NCI-H1105 (cell line): ENCODE results near the gene GPR183.

Experiments used
- DNase-seq: peaks from one replicate; lab custom pipeline; 2025; lab: John Stamatoyannopoulos, UW

The GPR183 gene, protein sequence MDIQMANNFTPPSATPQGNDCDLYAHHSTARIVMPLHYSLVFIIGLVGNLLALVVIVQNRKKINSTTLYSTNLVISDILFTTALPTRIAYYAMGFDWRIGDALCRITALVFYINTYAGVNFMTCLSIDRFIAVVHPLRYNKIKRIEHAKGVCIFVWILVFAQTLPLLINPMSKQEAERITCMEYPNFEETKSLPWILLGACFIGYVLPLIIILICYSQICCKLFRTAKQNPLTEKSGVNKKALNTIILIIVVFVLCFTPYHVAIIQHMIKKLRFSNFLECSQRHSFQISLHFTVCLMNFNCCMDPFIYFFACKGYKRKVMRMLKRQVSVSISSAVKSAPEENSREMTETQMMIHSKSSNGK

DNA sequence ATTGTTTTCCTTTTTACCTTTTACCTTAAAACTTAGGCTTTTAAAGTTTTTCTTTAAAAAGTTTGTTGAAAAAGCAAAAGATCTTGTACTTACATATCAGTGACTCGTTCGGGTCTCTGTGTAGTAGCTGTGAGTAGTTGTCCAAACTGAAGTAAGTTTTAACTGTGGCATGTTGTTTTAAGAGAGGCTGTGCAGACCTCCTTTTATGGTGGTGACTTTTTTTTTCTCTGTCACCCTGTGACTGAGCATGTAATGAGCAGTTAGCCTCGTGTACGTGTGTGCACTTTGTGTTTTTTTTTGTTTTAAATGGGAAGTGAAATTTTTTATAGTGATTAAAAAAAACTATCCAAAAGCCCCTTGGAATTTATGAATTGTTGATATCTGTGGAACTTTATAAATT, at the start of gene GPR183:
Gene GPR183 (minus strand): TSS at position 153 of the 400 bp plus-strand sequence. CDS start 11,254 bp downstream, outside the sequence.
- no peak for DNase-seq

DNA sequence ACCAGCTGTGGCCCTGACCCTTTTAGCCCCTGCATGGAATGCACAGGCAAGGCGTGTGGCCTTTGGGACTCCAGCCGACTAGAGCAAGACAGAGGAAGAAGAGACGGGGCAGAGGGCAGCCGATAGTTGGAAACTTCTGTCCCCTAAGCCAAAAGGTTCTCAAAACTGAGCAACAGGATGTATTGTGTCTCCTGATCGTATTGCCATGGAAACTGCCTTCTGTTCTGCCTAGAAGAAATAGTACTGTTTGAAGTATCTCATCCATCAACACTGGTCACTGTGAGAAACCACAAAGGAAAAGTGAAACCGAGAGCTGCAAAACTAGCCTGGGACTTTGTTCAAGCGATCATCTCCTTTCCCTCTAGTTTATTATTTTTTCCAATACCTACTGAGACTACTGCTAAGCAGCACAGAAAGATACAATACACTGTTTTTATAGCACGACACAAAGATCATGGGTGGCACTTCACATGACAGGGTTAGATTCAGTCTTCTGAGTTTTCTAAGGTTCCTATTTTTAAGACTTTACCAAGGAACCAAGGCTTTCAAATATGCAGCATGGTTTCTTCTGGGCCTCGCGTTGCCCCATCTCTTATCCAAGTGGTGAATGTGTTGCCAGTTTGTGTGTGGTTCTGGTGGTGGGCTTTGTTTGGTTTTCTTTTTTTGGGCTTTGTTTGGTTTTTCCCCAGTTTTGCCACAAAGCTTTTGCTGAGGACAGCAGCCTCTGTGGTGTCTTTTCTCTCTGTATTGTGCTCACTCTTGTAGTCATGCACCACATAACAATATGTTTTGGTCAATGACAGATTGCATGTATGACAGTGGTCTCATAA, 49.3 kb upstream of the GPR183 start:
- DNase-seq, result no peak

DNA sequence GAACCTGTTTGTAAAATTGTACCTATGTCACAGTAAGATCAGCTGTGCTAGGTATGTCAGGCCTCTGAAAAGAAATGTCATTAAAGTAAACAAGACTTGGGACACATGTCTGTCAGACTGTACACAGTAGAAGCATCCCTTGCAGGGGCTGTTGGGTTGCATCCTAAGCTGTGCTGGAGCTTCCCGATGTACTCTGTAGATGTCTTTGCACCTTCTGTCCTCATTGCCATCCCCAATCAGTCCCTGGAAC, 48.7 kb upstream of the GPR183 start:
- DNase-seq, result no peak

DNA sequence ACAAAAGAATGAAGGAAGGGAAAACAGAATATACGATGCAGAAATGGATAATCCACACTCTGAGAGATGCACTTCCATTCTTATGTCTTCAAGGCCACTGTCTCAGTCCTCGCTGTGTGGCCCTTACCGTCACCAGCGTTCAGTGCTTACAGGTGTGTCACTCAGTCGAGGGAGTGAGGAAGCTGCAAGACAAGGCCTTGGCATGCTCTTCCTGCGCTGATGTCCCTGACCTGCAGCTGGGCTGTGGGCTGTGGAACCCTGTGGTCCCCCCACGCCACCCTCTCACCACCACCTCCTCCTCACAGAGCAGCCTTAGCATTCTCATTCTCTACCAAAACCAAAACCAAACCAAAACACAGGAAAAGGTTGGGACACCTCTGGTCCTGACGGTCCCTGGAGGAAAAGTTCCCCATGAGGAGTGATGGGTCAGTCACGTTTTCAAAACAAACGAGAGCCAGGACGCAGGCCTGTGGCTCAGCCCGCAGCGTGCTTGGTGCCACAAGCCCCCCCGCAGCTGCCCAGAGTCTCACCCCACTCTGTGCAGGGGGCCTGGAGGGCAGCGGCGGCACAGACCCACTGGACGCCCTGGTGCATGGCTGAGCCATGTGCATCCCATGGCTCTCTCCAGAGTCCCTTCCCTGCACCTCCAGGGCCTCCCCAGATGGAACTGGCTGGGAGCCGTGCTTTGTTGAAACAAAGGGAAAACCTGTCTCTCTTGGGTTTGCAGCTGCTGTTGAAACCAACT, 48.2 kb upstream of the GPR183 start:
- DNase-seq, result no peak

DNA sequence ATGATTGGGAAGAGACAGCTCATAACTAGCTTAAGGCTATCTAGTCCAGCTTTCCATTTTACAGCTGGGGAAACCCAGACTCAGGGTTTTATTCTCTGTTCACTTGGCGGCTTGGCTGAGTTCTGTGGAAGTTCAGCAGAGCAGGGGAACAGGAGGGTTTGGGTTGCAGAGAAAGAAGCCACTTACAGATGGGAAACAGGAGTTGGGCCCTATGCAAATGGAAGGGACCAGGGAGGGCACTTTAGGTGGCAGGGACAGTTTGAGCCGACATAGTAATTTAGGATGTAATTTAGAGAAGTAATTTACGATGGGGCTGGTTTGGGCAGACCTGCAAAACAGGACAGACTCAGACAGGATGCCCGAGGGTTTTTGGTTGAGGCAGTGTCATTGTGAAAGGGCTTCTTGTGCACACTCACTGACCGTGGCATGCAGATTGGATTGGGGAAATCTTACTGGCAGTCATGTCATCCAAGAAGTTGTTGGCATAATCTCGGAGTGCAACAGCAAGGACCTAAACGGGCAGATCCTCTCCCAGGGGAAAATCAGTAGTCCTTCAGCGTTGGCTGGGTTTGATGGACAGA, 47.3 kb upstream of the GPR183 start:
- DNase-seq, result no peak

DNA sequence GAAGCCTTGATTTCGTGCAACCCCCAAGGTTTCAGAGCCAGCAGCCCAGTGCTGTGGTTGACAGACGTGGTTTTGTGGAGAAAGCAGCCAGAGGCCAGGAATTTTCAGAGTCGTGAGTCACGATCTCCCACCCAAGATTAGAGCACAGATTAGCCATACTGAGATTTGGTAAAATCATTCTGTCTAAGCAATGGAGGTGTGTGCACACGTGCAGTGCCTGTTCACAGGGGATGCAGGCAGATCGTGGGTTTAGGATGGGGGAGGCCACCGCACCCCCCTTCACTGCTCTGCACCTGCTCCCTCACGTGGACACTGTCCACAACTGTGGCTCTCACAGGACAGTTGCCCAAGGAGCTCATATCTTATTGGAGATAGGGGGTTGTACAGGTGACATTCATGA, 46.6 kb upstream of the GPR183 start:
- DNase-seq, result no peak

DNA sequence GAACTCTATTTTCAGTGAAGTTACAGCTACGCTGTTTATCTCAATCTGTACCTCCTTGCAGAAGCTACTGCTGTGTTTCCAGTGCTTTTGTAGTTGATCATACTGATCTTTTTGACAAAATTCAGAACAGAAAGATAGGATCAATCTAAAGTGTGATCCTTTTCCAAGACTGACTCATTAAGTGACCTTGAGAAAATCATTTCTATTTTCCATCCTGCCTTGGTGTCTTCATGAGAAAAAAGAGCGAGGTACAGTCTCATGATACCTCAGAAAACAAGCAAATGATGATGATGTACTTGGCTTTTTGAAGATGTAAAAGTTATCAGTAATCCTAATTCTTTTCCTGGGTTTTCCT, 46.0 kb upstream of the GPR183 start:
- no peak for DNase-seq

DNA sequence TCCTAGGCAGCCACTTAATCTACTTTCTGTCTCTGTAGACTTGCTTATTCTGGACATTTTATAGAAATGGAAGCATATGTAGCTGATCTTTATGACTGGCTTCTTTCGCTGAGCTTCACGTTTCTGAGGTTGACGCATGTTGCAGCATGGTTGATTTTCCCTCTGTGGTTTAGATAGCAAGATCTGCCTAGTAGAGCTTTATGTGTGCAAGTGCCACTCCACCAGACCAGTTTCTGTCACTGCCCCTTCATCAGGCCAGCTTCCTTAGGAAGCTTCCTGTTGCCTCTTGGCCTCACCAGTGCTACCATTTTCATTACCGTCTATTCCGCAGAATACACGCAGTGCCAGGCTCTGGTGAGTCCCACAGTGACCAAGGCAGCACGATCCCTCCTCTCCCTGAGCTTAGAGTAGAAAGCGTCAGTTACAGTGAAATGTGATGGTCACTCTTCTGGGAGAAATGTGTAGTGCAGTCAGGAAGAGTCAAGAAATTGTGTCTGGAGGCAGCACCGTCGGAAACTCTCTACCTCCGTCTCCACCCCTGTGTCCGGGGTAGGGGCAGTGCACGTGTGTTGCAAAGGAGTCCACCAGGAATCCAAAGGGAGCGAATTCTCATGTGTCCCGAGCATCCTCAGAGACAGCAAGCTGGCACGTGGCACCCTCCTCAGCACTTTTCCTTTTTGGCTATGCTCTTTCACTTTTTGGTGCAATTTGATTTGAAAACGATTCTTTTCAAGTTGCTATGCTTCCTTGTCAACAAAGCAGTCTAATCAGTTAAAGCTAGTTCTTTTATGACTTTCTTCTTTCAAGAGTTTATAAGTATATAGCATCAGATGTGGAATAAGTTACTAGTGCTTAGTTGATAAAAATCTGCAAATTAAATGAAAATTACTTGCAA, 45.4 kb upstream of the GPR183 start:
- DNase-seq, result no peak

DNA sequence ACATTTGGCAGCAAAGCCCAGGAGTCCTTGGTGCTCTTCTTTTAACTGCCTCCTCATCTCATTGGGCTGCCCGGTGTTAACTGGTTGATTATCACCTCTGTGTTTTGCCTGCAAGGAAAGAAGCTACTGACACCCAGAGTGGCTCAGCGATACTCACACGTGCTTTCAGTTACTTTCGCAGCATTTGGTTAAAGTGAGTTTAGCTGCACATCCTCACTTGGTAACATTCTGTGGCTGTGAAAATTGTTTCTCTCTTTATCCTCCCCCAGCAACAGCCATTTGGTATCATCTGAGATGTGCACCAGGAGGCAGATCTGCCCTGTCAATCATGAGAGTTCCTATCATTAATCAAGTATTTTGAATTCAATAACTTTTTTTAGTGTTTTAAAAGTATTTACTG, 44.6 kb upstream of the GPR183 start:
- DNase-seq, result no peak

DNA sequence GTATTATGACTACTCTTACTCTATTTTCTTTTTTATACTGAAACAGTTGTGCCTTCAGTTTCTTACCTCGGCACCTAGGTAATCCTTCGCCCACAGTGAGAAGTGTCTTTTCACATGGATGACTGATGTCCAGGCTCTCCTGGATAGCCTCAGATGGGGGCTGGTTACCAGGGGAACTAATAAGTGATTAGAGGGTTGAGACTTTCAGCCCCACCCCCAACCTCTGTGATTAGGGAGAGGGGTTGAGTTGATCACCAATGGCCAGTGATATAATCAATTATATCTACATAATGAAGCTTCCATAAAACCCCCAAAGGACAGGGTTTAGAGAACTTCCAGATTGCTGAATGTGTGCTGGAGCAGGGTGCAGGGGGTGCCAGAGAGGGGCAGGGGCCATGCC, 43.0 kb upstream of the GPR183 start:
- no peak for DNase-seq

DNA sequence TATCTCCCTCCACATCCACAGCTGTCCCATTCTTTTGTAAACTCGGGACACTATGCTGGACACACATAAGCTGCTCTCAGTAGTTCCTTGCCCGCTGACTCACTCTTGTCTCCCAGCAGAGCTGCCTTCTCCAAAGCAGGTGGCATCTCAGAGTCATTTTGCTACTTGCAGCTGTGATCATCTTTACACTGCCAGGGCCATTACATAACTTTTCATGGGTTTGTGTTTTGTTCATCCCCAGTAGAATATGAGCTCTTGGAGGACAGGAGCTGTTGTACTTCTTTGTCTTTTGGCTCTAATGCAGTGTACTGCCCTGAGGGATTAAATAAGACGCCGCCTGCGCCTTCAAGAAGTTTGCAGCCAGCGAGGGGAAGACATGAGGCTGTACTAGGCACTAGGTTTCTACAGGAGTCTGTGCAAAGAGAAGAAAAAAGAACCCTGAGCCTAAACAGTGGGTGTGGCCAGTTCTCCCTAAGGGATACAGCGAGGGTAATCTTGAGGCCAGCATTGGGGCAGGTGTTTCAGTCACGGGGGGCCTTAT, 40.8 kb upstream of the GPR183 start:
- no peak for DNase-seq

DNA sequence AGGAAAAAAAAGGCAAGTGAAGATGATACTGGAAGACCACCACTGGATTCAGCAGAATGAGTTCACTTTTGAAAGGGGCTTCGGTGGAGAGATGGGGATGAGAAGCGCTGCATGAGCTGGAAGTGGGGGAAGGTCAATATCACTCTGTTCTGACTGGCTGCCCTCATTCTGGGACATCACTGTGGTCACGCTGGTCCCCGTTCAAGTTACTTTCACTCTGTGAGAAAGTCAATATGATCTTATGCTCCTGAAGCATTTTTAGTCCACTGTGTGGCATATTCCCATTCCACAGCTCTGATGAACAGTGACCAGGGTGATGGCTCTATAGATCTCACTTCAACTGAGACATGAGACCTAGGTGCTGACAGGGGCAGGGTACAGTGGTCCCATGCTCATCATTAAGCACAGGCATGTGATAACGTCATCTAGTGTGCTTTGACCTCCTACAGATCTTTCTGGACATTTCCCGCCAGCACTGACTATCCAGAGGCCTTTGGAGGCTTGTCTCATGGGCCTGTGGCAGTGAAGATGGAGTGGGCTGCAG, 40.2 kb upstream of the GPR183 start:
- no peak for DNase-seq

DNA sequence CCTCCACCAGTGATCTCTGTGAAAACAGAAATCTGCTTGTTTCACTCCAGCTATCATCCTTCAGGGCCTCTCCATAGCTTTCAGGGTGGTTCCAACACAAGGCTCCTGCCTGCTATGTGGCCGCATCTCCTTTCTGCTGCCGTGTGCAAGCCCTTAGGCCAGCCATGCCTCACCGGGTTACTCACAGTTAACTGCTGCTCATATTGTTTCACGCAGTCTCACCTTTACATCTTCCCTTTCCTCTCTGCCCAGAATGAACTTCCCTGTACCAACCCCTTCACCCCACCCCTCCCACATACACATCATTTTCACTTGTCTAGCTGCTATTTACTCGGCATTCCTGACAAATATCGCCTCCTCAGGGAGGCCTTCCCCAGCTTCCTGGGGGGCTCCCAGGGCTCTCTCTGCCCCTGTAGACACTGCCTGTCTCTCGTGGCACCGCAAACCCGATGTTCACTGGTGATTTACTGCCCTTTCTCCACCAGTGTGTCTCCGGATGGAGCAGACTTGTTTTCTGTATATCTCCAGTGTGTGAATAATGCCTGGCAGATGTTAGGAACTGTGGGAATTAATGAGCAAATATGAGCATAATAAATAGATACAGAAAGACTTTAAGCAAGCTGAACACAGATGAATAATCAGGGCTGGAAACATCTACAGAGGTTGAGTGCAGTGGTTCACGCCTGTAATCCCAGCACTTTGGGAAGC, 39.3 kb upstream of the GPR183 start:
- no peak for DNase-seq

DNA sequence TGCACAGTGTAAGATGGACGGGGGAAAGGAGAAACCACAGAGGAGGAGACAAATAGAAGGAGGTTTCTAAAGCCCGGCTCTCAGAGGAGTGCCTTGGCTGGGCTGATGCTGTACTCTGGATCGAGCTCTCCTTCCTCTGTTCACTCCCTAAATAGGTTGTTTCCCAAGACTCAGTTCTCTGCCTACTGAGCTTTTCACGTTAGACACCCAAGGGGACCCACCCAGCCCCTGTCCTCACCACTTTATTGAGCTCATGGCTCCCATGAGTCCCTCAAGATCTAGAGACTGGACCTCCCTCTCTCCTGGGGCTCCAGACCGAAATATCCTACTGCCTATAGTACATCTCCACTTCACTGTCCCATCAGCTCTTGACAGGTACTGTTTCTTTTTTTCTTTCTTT, 38.1 kb upstream of the GPR183 start:
- DNase-seq, result no peak

DNA sequence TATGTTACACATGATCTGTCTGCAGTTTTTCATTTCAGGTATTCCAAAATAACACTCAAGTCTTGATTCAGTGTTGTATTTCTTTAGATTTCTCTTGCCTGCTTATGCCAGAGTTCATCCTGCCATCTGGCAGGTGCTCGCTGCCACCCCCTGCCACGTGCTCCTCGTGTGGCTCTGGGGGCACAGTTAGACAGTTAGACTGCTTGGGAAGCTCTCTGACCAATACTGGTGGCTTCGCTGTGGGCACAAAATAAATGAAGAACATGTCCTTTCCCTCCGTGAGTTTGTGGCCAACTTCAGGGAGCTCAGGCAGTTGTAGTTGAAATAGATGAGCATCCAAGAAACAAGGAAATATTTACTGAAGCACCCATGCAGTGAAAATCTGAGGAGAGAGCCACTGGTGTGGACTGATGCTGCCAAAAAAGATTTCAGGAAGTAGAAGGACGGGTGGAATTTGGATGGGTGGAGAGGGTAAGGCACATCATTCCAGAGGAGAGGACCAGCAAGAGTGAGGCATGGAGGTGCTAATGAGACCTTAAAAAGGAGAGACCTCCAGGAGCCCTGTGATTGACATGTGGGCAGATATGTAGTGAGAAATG, 37.5 kb upstream of the GPR183 start:
- DNase-seq, result no peak

DNA sequence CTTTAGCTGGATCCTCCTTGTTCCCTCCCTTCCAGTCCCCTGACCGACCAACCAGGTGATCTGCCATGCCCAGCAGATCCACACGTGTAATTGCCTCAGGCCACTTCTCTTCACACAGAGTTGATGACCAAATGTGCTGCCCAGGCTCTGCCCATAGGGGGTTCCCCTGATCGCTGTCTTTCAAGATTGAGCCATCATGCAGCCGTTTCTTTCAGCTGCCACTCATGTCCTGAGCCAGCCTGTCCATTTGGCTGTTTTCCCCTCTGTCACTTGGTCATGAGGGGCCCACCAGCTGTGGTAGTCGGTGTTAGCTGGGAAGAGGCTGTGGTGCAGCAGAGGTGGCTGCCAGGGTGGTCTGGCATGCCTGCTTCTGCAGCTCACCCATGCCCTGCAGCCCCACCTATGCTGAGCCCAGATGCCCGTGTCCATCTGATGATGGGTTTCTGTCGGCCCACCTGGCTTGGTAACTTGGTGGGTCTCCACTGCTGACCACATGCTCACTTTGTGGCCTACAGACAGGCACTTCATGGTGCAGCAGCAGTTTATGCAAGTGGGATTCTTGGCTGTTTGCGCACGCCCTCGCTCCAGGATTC, 35.6 kb upstream of the GPR183 start:
- no peak for DNase-seq

DNA sequence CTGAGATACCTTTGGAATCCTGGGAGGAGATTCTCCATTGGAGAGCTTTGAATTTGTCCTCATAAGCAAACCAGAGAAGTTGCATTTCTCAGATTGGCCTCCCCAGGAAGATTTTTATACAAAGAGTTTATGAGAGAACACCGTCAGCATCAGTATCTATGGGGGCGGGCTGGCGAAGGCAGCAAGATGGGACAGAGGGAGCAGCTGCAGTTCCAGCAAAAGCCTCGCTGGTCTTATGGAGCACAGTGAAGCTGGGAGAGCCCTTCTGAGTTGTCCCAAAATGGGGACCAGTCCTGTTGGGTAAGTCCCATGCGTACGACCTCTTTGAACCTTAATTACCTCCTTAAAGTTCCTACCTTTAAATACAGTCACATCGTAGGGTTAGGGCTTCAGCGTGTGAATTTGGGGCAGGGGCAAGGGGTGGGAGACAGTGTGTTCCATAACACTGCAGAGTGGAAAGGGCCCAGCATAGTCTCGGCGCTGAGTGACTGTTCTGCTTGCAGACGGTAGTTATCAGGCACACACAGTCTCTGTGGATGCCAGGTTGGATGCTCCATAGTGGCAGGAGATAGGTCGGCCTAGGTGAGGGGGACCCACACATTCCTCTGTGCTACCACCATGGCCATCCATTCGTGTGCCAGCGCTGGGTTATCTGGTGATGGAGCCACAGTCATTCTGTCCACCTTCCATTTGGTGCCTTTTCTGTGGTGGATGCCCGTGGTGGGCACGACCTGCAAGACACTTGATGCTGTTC, 34.9 kb upstream of the GPR183 start:
- no peak for DNase-seq

DNA sequence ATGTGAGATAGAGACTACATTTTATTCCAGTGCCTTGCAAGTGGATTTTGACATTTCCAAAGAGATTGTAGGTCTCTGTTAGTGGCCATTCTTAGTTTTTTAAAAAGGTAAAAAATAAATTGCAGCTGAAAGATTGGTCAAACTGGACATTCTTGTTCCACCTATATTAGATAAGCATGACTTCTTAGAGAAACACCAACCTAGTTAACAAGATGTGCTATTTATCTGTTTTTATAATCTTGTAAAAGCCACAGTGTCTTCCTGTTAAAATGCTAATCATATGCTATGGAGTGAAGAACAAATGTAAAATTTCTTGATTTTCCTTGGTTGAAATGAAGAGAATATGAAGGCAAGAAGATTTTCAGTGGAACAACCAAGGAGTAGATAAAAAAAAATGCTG, 33.4 kb upstream of the GPR183 start:
- no peak for DNase-seq
